ENCODE data around the gene COX7A2.
A peak's percentile ranks its signal among the peaks of the same experiment; 100 is the strongest.

COX7A2 gene

GRCh38 chr6:75272145-75272840 lies 28.7 kb upstream of the COX7A2 start:
- no peak for TF ChIP-seq CTCF (IDR thresholded peaks at IDR 0.05; ENCODE audit: extremely low read depth, insufficient read depth, missing control alignments)
- in situ Hi-C loops (cut with MboI; ENCODE audit: low pct_unique_long_range_greater_than_20kb, low sequenced_read_pairs, unreplicated experiment), result no loop called here
- DNase-seq (ENCODE audit: low spot score), result no peak

GRCh38 chr6:75268988-75269354 lies 25.4 kb upstream of the COX7A2 start:
- in situ Hi-C loops (cut with MboI; ENCODE audit: low pct_unique_long_range_greater_than_20kb, low sequenced_read_pairs, unreplicated experiment), result no loop called here

GRCh38 chr6:75268121-75268987 lies 24.8 kb upstream of the COX7A2 start:
- no peak for TF ChIP-seq CTCF (IDR thresholded peaks at IDR 0.05; ENCODE audit: extremely low read depth, insufficient read depth, missing control alignments)
- no peak for DNase-seq (ENCODE audit: low spot score)
- in situ Hi-C loops (cut with MboI; ENCODE audit: low pct_unique_long_range_greater_than_20kb, low sequenced_read_pairs, unreplicated experiment), result no loop called here

More at GRCh38 chr6:75268988-75269354, 25.4 kb upstream of the COX7A2 start:
- no peak for TF ChIP-seq CTCF (IDR thresholded peaks at IDR 0.05; ENCODE audit: extremely low read depth, insufficient read depth, missing control alignments)
- DNase-seq (ENCODE audit: low spot score), result no peak

- no peak for DNase-seq (ENCODE audit: low spot score)
- no peak for TF ChIP-seq CTCF (IDR thresholded peaks at IDR 0.05; ENCODE audit: extremely low read depth, insufficient read depth, missing control alignments)
- in situ Hi-C loops (cut with MboI; ENCODE audit: low pct_unique_long_range_greater_than_20kb, low sequenced_read_pairs, unreplicated experiment), result no loop called here
These were observed 23.9 kb upstream of the COX7A2 start for GRCh38 chr6:75267461-75267860.

- in situ Hi-C loops (cut with MboI; ENCODE audit: low pct_unique_long_range_greater_than_20kb, low sequenced_read_pairs, unreplicated experiment), result no loop called here
- peak; percentile 74 for TF ChIP-seq CTCF (IDR thresholded peaks at IDR 0.05; ENCODE audit: extremely low read depth, insufficient read depth, missing control alignments)
- peak; percentile 39 for DNase-seq (ENCODE audit: low spot score)
These were observed 23.2 kb upstream of the COX7A2 start for GRCh38 chr6:75266716-75267291.

GRCh38 chr6:75263401-75263750 lies 19.8 kb upstream of the COX7A2 start:
- in situ Hi-C loops (cut with MboI; ENCODE audit: low pct_unique_long_range_greater_than_20kb, low sequenced_read_pairs, unreplicated experiment), result no loop called here
- DNase-seq (ENCODE audit: low spot score), result no peak
- no peak for TF ChIP-seq CTCF (IDR thresholded peaks at IDR 0.05; ENCODE audit: extremely low read depth, insufficient read depth, missing control alignments)
